K562 (cell line): Measurements from ENCODE around the gene GRAMD1B.

ENCODE experiments used
- EP300 ChIP-seq: IDR thresholded peaks from 2 replicates; pipeline ENCODE4 v1.6.1; 2012; ENCODE audit warnings: low read length, improper control_type of control experiment
- HDAC1 ChIP-seq, 2 experiments: fragments of 450-650 bp; IDR thresholded peaks; 2 replicates each; pipeline ENCODE4 v1.6.1; 2016 to 2017; ENCODE audit warnings: inconsistent platforms in 1 of 2, mild to moderate bottlenecking in 1 of 2, moderate library complexity in 1 of 2
- MEIS2 ChIP-seq: fragments of 450-650 bp; IDR thresholded peaks from 2 replicates; pipeline ENCODE4 v1.6.1; 2014; ENCODE audit warnings: mild to moderate bottlenecking; ENCODE audit not compliant: partially characterized antibody
- NR1H2 ChIP-seq: sonication (generic); formaldehyde crosslinking; IDR thresholded peaks from 2 replicates; pipeline ENCODE4 v1.4.0; 2020; ENCODE audit warnings: mild to moderate bottlenecking, missing genetic modification reagents
- STAT5A ChIP-seq: IDR thresholded peaks from 2 replicates; pipeline ENCODE4 v1.6.1; 2012; ENCODE audit warnings: low read length, inconsistent platforms, borderline replicate concordance
- ZNF274 ChIP-seq: IDR thresholded peaks from 2 replicates; pipeline ENCODE4 v1.6.1; 2011; ENCODE audit warnings: low read depth, mild to moderate bottlenecking, low read length, moderate library complexity, borderline replicate concordance
- TF ChIP-seq, protein P1 (sequence below), 2 experiments: fragments of 200-800 bp in 1 of 2; sonication (Bioruptor generic) in 1 of 2; sonication (generic) in 1 of 2; formaldehyde crosslinking in 1 of 2; IDR thresholded peaks in 1 of 2; conservative IDR thresholded peaks in 1 of 2; 2 replicates each; pipeline versions ENCODE4 v1.5.0 to v1.6.1; 2016 to 2020; ENCODE audit warnings: missing compliant biosample characterization in 1 of 2, missing genetic modification characterization in 1 of 2, missing genetic modification reagents in 1 of 2

DNA sequence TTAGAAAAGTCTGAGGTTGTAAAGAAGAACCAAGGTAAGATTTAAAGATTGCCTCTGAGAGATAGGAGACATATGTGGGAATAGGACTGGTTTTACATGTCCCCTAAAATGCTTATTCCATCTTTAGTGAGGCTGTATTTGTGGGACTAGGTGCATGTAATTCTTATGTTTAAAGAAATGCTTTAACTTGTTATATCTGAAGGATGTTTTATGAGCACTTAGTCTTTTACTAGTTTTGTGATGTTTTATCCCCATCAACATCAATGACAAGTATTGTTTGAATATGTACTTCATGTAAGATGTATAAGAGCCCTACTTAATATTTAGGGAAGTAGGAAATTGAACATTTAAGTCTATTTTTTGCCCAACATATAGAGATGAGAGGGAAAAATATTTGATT is 24.7 kb downstream of the GRAMD1B start:
- TF ChIP-seq HDAC1 (IDR thresholded peaks at IDR 0.05), result no peak
- TF ChIP-seq, protein P1, sequence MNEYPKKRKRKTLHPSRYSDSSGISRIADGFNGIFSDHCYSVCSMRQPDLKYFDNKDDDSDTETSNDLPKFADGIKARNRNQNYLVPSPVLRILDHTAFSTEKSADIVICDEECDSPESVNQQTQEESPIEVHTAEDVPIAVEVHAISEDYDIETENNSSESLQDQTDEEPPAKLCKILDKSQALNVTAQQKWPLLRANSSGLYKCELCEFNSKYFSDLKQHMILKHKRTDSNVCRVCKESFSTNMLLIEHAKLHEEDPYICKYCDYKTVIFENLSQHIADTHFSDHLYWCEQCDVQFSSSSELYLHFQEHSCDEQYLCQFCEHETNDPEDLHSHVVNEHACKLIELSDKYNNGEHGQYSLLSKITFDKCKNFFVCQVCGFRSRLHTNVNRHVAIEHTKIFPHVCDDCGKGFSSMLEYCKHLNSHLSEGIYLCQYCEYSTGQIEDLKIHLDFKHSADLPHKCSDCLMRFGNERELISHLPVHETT (CRISPR knock-in tag; conservative IDR thresholded peaks at IDR 0.05 in 1 of 2, IDR thresholded peaks at IDR 0.05 in 1 of 2), result no peak
- TF ChIP-seq EP300, result no peak
- no peak for TF ChIP-seq STAT5A
- TF ChIP-seq MEIS2, result no peak
- TF ChIP-seq NR1H2 (CRISPR knock-in tag), result no peak
- no peak for TF ChIP-seq ZNF274
